ENCODE results near the gene PSKH1.

The PSKH1 gene

DNA sequence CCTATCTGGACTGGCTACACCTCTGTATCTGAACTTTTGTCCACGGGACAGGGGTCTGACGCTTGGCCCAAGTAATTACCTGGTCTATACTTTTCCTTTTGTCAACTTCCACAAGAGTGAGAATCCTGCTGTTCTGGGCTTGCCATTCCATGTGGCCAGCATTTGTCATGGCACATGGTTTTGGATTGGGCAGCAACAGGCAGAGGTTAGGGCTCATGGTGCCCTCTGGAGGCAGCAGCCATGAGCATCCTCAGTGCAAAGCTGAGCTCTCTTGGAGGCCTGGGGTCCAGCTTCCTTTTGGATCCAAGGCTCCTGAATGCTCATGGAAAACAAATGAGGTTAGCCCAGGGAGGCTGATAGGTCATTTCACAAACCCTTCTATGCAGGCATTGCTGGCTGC, 27.7 kb upstream of the PSKH1 start:
- no peak for DNase-seq (ENCODE audit: low read depth)

DNA sequence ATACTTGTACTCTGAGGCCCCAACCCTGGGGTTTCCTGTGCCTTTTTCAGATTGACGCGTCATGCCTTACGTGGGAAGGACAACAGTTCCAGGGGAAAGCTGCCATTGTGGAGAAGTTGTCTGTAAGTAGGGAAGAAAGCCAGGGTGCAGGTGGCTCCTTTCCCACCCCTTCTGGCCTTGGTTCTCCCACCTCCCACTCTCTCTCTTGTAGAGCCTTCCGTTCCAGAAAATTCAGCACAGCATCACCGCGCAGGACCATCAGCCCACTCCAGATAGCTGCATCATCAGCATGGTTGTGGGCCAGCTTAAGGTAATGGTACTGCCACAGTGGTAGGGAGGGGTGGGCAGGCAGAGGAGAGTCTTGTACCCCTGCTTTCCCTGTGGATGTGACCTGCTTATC, 24.8 kb upstream of the PSKH1 start:
- no peak for DNase-seq (ENCODE audit: low read depth)

DNA sequence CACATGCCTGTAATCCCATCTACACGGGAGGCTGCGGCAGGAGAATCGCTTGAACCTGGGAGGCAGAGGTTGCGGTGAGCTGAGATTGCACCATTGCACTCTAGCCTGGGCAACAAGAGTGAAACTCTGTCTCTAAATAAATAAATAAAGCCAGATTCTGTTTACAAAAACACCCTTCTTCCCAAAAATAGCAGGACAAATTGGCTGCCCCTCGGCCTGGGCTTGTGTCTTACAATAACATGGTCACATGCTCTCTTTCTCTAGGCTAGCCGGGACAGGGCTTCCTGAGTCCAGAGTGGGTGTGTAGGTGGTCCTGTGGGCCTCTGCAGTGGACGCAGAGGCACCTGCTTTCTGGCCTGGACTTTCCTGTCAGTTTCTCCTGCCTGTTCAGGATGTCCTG, 23.4 kb upstream of the PSKH1 start:
- DNase-seq (ENCODE audit: low read depth), result no peak

DNA sequence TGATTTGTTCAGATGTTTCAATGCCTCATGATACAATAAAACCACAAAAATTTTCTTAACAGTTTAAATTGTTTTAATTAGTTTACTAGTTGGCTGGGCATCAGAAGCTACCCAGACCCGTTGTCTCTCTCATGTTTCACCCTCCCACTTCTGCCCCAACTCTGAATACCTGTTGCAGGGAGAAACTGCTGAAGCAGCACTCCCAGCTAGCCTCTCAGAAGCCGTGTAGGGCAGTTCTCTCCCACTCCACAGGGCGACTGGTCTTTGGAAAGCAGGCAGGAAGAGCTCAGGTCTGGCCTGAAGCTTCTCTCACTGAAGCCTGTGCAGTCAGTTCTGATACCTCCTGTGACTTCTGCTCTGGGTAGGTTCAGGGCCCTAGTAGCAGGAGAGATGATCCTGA, 21.8 kb upstream of the PSKH1 start:
- DNase-seq (ENCODE audit: low read depth), result no peak

DNA sequence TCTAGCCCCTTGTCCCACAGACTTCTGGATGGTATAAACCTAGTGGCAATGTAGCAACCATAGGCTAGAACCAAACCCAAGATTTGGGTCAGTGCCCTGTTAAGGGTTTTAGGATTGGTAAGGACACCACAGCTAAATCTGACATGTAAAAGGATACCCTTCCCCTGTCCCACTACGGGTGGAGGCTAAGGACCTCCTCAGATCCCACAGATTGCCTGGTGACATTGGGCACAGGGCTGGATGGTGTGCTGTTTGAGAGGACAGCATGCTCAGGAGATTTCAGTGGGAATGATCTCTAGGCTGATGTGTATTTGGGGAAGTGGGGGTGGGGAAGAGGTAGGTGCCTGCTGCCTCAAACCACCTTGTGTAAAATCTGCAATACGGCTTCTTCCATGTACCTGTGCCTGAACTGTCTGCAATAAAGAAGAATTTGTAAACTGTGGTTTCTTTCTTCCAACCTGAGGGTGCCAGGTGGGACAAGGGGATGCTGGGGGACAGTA, 20.9 kb upstream of the PSKH1 start:
- DNase-seq (ENCODE audit: low read depth), result no peak

DNA sequence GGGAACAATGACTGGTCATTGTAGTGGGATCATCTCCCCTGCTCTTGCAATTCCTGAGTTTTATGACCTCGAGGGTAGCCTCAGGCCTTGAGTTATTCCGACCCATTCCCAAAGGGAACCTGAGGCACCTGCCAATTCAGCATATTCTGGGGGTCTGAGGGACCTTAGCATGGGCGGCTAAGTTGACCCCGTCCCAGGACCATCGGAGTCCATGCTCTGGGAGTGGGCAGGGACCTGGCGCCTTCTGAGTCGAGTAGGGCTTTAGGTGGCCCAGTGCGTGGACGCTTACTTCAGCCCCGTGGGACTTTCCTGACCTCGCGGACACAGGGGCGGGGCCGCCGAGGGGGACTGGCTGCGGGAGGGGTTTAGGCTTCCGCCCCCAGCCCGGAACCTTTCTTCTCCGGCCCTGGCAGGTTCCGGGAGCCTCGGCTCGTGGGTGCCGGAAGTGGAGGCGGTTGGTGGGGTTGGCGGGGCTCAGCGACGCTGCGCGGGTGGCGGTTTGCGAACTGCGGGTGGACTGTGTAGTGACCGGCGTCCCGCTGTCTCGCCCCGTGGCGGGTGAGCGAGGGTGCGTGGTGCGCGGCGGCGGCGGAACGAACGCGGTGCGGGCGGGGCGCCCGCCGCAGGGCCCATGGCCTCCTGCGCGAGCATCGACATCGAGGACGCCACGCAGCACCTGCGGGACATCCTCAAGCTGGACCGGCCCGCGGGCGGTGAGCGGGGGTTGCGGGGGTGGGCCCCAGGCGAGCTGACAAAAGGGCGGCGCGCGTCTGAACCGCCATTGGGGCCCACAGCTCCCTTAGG, 20.2 kb upstream of the PSKH1 start, which contains the start of gene EDC4:
Gene EDC4, plus strand, starts transcription at position 422 of the 804 bp plus-strand sequence. Its CDS starts 210 bp downstream, at position 632.
- DNase-seq (ENCODE audit: low read depth), result peak; percentile 89

DNA sequence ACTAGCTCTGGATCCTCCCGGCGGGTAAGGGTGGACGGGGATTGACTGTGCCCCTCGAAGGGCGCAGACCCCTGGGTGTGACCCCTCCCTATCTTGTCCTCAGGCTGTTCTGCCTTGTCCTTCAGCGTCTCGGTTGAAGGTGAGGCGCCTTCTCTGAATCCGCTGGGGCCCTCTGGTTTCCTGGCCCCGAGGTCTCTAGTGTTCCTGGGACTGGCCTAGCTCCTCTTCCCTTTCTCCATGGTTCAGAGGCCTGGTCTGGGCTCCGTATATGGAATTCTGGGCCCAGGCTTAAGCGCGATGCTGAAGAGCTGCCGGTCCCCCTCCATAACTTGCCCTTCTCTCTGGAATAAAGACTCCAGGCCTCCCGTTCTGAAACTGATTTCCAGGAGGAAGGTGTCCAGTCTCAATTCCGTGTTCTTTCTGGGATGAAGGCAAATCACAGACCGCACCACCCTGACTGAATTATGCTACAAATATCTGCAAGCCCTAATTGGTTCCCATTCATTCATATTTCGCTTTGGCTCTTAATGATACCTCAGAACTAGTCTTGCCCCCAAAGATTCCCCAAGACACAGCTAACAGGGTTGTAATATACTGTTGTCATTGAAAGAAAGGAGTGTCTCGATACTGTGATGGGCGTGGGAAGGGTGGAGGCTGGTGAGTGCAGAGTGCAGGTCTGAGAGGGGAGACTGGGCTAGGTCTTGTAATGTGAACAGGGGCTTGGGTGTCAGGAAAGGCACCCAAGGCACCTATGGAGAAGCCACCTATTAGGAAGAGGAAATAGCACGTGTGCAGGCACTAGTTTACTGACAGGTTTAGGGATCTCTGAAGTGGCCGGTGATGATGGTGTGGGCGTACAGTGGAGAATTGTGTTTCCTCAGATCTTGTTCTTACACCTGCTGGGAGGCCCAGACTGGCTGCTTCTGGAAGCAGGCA, 19.4 kb upstream of the PSKH1 start:
- DNase-seq (ENCODE audit: low read depth), result no peak

DNA sequence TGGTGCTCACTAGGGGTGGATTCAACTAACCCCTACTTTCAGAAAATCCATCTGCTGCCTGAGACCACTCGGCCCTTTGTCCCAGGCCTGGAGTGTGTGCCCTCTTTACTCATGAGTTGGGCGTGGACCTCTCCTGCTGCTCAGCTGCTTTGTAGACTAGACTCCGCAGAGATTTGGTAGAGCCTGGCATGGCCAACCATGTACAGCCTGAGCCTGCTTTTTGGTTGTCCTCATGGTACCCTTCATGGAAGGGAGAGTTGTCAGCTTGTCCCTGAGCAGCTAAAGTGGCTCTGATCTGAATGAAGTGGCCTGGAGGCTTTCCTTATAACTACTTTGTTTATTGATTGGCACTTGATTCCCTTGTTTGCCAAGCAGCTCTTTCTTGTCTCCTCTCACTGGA, 18.7 kb upstream of the PSKH1 start:
- no peak for DNase-seq (ENCODE audit: low read depth)

DNA sequence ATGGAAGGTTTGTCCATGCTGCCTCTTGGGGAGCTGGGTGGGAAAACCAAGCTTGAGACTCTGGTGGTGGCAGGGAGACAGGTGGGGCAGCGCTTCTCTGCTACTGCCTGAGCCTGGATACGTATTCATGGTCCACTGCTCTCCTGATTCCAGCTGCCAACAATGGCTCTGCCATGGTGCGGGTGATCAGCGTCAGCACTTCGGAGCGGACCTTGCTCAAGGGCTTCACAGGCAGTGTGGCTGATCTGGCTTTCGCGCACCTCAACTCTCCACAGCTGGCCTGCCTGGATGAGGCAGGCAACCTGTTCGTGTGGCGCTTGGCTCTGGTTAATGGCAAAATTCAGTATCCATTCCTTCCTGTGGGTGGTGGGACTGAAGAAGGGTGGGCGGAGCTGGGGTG, 16.0 kb upstream of the PSKH1 start:
- DNase-seq (ENCODE audit: low read depth), result no peak

DNA sequence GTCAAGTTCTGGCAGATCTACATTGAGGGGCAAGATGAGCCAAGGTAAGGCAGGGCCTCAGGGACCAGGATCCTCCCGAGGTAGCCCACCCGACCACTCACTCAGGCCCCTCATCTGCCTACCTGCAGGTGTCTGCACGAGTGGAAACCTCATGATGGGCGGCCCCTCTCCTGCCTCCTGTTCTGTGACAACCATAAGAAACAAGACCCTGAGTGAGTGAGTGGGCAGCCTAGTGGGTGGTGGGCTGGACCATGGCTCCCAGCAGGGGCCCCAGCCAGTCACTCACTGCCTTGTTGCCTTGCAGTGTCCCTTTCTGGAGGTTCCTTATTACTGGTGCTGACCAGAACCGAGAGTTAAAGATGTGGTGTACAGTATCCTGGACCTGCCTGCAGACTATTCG, 14.8 kb upstream of the PSKH1 start:
- no peak for DNase-seq (ENCODE audit: low read depth)

DNA sequence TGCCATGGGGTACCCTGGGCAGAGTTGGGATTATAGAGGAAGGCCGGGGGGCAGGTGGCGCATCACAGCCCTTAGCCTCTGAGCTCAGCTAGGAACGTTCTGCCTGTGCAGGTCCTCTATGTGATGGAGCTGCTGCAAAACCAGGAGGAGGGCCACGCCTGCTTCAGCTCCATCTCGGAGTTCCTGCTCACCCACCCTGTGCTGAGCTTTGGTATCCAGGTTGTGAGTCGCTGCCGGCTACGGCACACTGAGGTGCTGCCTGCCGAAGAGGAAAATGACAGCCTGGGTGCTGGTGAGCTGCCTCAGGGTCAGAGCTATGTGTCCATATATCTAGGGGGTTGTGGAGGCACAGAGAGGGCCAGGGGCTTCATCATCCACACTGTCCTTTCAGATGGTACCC, 14.2 kb upstream of the PSKH1 start:
- no peak for DNase-seq (ENCODE audit: low read depth)

DNA sequence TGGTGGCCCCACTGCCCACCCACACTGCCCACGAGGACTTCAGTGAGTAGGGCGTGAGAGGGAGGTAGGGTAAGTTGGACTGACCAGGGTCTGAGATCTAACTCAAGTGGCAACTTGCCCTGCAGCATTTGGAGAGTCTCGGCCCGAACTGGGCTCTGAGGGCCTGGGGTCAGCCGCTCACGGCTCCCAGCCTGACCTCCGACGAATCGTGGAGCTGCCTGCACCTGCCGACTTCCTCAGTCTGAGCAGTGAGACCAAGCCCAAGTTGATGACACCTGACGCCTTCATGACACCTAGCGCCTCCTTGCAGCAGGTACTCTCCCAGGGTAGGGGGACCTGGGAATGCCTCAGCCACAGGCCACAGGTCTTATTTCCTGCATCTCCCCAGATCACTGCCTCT, 13.6 kb upstream of the PSKH1 start:
- no peak for DNase-seq (ENCODE audit: low read depth)

DNA sequence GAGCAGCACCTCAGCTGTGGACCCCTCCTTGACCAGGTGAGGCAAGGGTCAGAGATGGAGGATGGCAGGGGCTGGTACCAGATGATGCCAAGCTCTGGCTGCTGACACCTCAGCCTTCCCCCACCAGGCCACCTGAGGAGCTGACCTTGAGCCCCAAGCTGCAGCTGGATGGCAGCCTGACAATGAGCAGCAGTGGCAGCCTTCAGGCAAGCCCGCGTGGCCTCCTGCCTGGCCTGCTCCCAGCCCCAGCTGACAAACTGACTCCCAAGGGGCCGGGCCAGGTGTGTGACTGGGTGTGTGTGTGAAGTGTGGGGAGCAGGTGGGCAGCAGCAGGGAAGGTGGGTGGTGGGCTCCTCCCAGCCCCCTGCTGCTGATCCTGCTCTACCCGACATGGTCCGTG, 13.1 kb upstream of the PSKH1 start:
- no peak for DNase-seq (ENCODE audit: low read depth)

DNA sequence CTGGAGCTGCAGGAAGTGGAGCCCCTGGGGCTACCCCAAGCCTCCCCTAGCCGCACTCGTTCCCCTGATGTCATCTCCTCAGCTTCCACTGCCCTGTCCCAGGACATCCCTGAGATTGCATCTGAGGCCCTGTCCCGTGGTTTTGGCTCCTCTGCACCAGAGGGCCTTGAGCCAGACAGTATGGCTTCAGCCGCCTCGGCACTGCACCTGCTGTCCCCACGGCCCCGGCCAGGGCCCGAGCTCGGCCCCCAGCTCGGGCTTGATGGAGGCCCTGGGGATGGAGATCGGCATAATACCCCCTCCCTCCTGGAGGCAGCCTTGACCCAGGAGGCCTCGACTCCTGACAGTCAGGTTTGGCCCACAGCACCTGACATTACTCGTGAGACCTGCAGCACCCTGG, 12.5 kb upstream of the PSKH1 start:
- no peak for DNase-seq (ENCODE audit: low read depth)

DNA sequence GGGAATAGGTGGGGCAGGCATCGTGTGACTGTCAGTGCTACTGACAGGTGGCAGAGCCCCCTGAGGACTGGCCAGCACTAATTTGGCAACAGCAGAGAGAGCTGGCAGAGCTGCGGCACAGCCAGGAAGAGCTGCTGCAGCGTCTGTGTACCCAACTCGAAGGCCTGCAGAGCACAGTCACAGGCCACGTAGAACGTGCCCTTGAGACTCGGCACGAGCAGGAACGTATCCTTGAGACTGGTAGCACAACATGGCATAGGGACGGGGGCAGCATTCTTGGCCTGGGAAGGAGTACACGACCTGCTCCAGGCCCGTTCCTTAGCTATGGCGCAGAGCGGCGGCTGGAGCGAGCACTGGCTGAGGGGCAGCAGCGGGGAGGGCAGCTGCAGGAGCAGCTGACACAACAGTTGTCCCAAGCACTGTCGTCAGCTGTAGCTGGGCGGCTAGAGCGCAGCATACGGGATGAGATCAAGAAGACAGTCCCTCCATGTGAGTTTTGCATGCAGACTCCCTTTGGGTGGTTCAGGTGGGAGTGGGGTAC, 11.4 kb upstream of the PSKH1 start:
- no peak for DNase-seq (ENCODE audit: low read depth)

DNA sequence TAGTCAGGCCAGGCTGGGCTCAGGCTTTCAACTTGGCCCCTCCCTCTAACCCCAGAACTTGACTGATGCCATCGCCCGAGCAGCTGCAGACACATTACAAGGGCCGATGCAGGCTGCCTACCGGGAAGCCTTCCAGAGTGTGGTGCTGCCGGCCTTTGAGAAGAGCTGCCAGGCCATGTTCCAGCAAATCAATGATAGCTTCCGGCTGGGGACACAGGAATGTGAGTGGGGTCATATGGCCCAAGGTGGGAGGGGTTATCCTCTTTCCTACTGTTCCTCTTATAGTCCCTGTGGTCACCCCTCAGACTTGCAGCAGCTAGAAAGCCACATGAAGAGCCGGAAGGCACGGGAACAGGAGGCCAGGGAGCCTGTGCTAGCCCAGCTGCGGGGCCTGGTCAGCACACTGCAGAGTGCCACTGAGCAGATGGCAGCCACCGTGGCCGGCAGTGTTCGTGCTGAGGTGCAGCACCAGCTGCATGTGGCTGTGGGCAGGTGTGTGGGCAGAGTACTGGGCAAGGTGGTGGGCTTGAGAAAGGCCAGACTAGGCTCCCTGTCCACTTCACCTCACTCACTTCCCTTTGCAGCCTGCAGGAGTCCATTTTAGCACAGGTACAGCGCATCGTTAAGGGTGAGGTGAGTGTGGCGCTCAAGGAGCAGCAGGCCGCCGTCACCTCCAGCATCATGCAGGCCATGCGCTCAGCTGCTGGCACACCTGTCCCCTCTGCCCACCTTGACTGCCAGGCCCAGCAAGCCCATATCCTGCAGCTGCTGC, 10.5 kb upstream of the PSKH1 start:
- DNase-seq (ENCODE audit: low read depth), result no peak

DNA sequence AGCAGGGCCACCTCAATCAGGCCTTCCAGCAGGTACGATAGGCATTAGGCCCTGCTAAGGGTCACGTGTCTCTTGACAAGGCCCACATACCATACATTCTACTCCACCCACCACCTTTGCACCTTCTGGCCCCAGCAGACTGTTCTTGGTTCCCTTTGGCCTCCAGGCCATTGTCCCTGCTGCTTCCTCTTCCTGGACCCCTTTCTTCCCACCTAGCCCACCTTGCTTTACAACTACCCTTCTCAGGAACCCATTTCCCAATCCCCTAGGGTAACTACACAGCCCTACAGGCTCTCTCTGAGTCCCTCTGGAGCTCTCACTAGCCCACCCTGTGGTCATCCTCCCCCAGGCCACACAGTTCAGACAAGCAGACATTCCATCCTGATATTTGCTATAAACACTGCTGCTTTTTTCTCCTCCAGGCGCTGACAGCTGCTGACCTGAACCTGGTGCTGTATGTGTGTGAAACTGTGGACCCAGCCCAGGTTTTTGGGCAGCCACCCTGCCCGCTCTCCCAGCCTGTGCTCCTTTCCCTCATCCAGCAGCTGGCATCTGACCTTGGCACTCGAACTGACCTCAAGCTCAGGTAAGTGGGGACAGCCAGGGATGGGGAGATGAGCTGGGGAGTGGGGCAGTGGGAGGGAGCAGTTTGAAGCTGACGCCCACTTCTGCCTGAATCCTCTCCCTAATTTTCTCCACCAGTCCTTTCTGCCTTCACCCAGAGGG, 9.7 kb upstream of the PSKH1 start:
- DNase-seq (ENCODE audit: low read depth), result no peak

DNA sequence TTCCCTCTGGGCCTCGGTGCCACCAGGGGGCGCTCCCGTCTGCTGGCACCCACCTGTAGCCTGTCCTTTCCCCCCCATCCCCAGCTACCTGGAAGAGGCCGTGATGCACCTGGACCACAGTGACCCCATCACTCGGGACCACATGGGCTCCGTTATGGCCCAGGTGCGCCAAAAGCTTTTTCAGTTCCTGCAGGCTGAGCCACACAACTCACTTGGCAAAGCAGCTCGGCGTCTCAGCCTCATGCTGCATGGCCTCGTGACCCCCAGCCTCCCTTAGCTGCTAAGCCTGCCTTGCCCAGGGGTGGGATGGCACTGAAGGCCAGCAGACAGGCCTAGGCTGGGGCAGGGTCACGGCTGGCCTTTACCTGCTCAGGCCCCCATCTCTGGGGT, 9.2 kb upstream of the PSKH1 start:
- peak; percentile 58 for DNase-seq (ENCODE audit: low read depth)

DNA sequence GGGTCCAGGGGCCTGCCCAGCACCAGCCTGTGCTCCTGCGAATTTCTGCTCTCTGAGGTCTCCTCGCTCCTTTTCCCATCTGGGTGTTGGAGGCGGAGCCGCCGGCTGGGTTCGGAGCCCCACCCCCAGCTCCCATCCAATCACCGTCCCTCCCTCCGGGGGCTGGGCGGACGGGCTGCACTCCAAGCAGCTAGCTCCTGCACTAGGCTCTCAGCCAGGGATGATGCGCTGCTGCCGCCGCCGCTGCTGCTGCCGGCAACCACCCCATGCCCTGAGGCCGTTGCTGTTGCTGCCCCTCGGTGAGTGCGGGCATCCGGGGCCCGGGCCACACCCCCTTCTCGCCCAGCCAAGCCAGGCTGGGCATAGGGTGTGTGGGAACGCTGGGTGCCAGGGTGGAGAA, 8.4 kb upstream of the PSKH1 start, which contains the start of gene NRN1L:
Gene NRN1L, plus strand, starts transcription at position 202 of the 400 bp plus-strand sequence. Its CDS starts 19 bp downstream, at position 221.
- no peak for DNase-seq (ENCODE audit: low read depth)

DNA sequence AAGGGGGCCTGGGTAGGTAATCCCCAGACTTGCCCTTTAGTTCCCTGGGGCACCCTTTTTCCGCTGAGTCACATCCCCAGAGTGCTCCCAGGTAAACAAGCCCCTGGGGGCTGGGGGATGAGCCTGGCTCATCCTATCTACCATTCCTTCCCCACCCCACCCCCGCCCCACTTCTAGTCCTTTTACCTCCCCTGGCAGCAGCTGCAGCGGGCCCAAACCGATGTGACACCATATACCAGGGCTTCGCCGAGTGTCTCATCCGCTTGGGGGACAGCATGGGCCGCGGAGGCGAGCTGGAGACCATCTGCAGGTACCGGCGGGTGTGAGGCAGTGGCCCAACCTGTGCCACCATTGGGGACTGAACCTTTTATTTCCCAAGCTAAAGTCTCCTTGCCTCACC, 7.5 kb upstream of the PSKH1 start:
- DNase-seq (ENCODE audit: low read depth), result no peak

DNA sequence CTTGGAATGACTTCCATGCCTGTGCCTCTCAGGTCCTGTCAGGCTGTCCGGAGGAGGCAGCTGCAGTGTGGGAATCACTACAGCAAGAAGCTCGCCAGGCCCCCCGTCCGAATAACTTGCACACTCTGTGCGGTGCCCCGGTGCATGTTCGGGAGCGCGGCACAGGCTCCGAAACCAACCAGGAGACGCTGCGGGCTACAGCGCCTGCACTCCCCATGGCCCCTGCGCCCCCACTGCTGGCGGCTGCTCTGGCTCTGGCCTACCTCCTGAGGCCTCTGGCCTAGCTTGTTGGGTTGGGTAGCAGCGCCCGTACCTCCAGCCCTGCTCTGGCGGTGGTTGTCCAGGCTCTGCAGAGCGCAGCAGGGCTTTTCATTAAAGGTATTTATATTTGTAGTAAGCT, 7.1 kb upstream of the PSKH1 start:
- DNase-seq (ENCODE audit: low read depth), result no peak
